H1 (cell line): ENCODE data around the gene PHACTR1. TPM values are rescaled to one million over a fixed set of nuclear protein-coding genes. Genes with fewer than 3 reads are reported as not detected.

Experiments
- CTCF ChIA-PET: fragments of 300-600 bp; sonication (Branson Sonifier 250); formaldehyde crosslinking; loops from one replicate; lab custom pipeline; 2021; ENCODE audit not compliant: partially characterized antibody; lab: Charles Lee
- POLR2A ChIA-PET: fragments of 300-600 bp; sonication (Branson Sonifier 250); formaldehyde crosslinking; loops from one replicate; lab custom pipeline; 2021; ENCODE audit warnings: inconsistent platforms; ENCODE audit not compliant: partially characterized antibody; lab: Charles Lee
- DNase-seq, 2 experiments: peaks; one replicate each; pipeline versions ENCODE4 v3.0.0 to v3.0.0-alpha.2; 2010 to 2022; ENCODE audit warnings: low spot score in 2 of 2, low read depth in 1 of 2, mixed read lengths in 1 of 2
- FAIRE-seq: peaks from 2 replicates; lab custom pipeline; 2011; peaks lifted over from hg19 to GRCh38; lab: Jason Lieb, UNC
- H2AFZ ChIP-seq: 2 replicates; pipeline ENCODE4 v1.8.1; 2012; ENCODE audit warnings: low read length, inconsistent platforms
- H2AK5ac ChIP-seq: 2 replicates; pipeline ENCODE4 v1.6.1; 2013; ENCODE audit warnings: low read depth, low read length
- H2BK120ac ChIP-seq: replicated peaks from 2 replicates; pipeline ENCODE3; 2013; ENCODE audit warnings: low read depth, low read length, inconsistent platforms
- H2BK12ac ChIP-seq: 2 replicates; pipeline ENCODE4 v1.6.1; 2013; ENCODE audit warnings: low read depth, low read length
- H2BK15ac ChIP-seq: 2 replicates; pipeline ENCODE4 v1.6.1; 2013; ENCODE audit warnings: low read length
- H2BK20ac ChIP-seq: 2 replicates; pipeline ENCODE4 v1.6.1; 2013; ENCODE audit warnings: low read length
- H2BK5ac ChIP-seq: 2 replicates; pipeline ENCODE4 v1.6.1; 2013; ENCODE audit warnings: low read depth, low read length
- H3K14ac ChIP-seq: 2 replicates; pipeline ENCODE4 v1.6.1; 2013; ENCODE audit warnings: inconsistent platforms; ENCODE audit not compliant: insufficient read length
- H3K18ac ChIP-seq: 2 replicates; pipeline ENCODE4 v1.6.1; 2013; ENCODE audit warnings: low read length; ENCODE audit errors: extremely low read depth
- H3K23ac ChIP-seq: 2 replicates; pipeline ENCODE4 v1.6.1; 2013; ENCODE audit warnings: inconsistent platforms; ENCODE audit not compliant: insufficient read length
- H3K23me2 ChIP-seq: 2 replicates; pipeline ENCODE4 v1.6.1; 2013; ENCODE audit warnings: low read depth, low read length
- H3K27ac ChIP-seq: 2 replicates; pipeline ENCODE4 v1.6.1; 2011; ENCODE audit warnings: low read depth, low read length, inconsistent platforms
- H3K27me3 ChIP-seq, 4 experiments: replicated peaks in 1 of 4; 1 replicate in 1 of 4; 2 replicates in 3 of 4; pipeline versions ENCODE4 v1.6.1 to v1.8.1; 2011 to 2013; ENCODE audit warnings: low read length in 3 of 4, mild to moderate bottlenecking in 3 of 4, inconsistent platforms in 2 of 4, mixed read lengths in 2 of 4, moderate library complexity in 1 of 4; ENCODE audit not compliant: control insufficient read depth in 3 of 4, insufficient read depth in 3 of 4; ENCODE audit errors: extremely low read depth in 1 of 4
- H3K36me3 ChIP-seq, 4 experiments: 2 replicates each; pipeline versions ENCODE4 v1.6.1 to v1.8.1; 2011 to 2013; ENCODE audit warnings: mild to moderate bottlenecking in 4 of 4, low read length in 3 of 4, moderate library complexity in 2 of 4, control low read depth in 1 of 4, inconsistent platforms in 1 of 4; ENCODE audit not compliant: insufficient read depth in 4 of 4, control insufficient read depth in 2 of 4
- H3K4ac ChIP-seq: replicated peaks from 2 replicates; pipeline ENCODE3; 2013; ENCODE audit warnings: low read length, low read depth, mixed read lengths, inconsistent platforms; ENCODE audit not compliant: insufficient read length
- H3K4me1 ChIP-seq, 4 experiments: replicated peaks in 1 of 4; 1 replicate in 1 of 4; 2 replicates in 3 of 4; pipeline versions ENCODE4 v1.6.1 to v1.8.1; 2011 to 2013; ENCODE audit warnings: low read length in 3 of 4, inconsistent platforms in 2 of 4, mixed read lengths in 1 of 4; ENCODE audit not compliant: insufficient read depth in 4 of 4, control insufficient read depth in 3 of 4
- H3K4me2 ChIP-seq, 2 experiments: 2 replicates each; pipeline versions ENCODE4 v1.6.1 to v1.8.1; 2011 to 2013; ENCODE audit warnings: low read depth in 2 of 2, low read length in 2 of 2, control low read depth in 1 of 2, inconsistent platforms in 1 of 2, mild to moderate bottlenecking in 1 of 2; ENCODE audit not compliant: insufficient read depth in 1 of 2
- H3K4me3 ChIP-seq, 4 experiments: fragments of 200-600, 300-600 bp in 1 of 4; sonication (generic), shearing (Covaris generic), sonication (Bioruptor Twin) in 1 of 4; 2 replicates each; pipeline versions ENCODE4 v1.5.1 to v1.8.1; 2011 to 2016; ENCODE audit warnings: low read length in 4 of 4, low read depth in 3 of 4, control low read depth in 2 of 4, inconsistent platforms in 2 of 4, mild to moderate bottlenecking in 2 of 4, mixed read lengths in 1 of 4, moderate library complexity in 1 of 4; ENCODE audit not compliant: insufficient read depth in 2 of 4; ENCODE audit errors: extremely low read depth in 1 of 4
- H3K56ac ChIP-seq: replicated peaks from 2 replicates; pipeline ENCODE3; 2013; ENCODE audit warnings: low read depth, mild to moderate bottlenecking, mixed read lengths, low read length, inconsistent platforms; ENCODE audit not compliant: insufficient read length
- H3K79me1 ChIP-seq: 2 replicates; pipeline ENCODE4 v1.6.1; 2013; ENCODE audit warnings: low read depth, low read length, control low read depth
- H3K79me2 ChIP-seq, 2 experiments: 2 replicates each; pipeline versions ENCODE4 v1.6.1 to v1.8.1; 2012 to 2013; ENCODE audit warnings: low read length in 2 of 2, mild to moderate bottlenecking in 2 of 2, inconsistent platforms in 1 of 2; ENCODE audit not compliant: insufficient read depth in 2 of 2, control insufficient read depth in 1 of 2
- H3K9ac ChIP-seq, 4 experiments: replicated peaks in 1 of 4; 1 replicate in 1 of 4; 2 replicates in 3 of 4; pipeline versions ENCODE4 v1.6.1 to v1.8.1; 2011 to 2013; ENCODE audit warnings: low read depth in 3 of 4, low read length in 3 of 4, control low read depth in 2 of 4, mild to moderate bottlenecking in 2 of 4, moderate library complexity in 2 of 4, inconsistent platforms in 1 of 4; ENCODE audit errors: extremely low read depth in 1 of 4
- H3K9me3 ChIP-seq, 2 experiments: 2 replicates each; pipeline versions ENCODE4 v1.6.1 to v1.8.1; 2012 to 2013; ENCODE audit warnings: mild to moderate bottlenecking in 2 of 2, moderate library complexity in 2 of 2, control low read depth in 1 of 2, inconsistent platforms in 1 of 2, low read depth in 1 of 2, low read length in 1 of 2, mixed read lengths in 1 of 2; ENCODE audit not compliant: insufficient read depth in 2 of 2
- H4K20me1 ChIP-seq, 2 experiments: replicated peaks in 1 of 2; 2 replicates each; pipeline versions ENCODE3 to v1.8.1; 2011 to 2013; ENCODE audit warnings: inconsistent platforms in 2 of 2, low read length in 2 of 2, mild to moderate bottlenecking in 1 of 2; ENCODE audit not compliant: insufficient read depth in 2 of 2, control insufficient read depth in 1 of 2
- H4K5ac ChIP-seq: 2 replicates; pipeline ENCODE4 v1.6.1; 2013; ENCODE audit warnings: low read length, low read depth, mixed read lengths, inconsistent platforms; ENCODE audit not compliant: insufficient read length
- H4K8ac ChIP-seq: 2 replicates; pipeline ENCODE4 v1.8.0; 2013; ENCODE audit warnings: mild to moderate bottlenecking, moderate library complexity, low read length, inconsistent platforms; ENCODE audit not compliant: insufficient read depth; ENCODE audit errors: extremely low read depth
- H4K91ac ChIP-seq: replicated peaks from 2 replicates; pipeline ENCODE3; 2013; ENCODE audit warnings: low read length, mixed read lengths, inconsistent platforms; ENCODE audit not compliant: insufficient read length
- ATF2 ChIP-seq: IDR thresholded peaks from 2 replicates; pipeline ENCODE4 v1.6.1; 2012; ENCODE audit warnings: low read length, inconsistent platforms
- BCL11A ChIP-seq, 2 experiments: IDR thresholded peaks; one replicate each; pipeline ENCODE4 v1.6.1; 2011; ENCODE audit warnings: low read depth in 2 of 2, low read length in 2 of 2, mild to moderate bottlenecking in 2 of 2
- CTBP2 ChIP-seq: IDR thresholded peaks from 2 replicates; pipeline ENCODE4 v1.7.0; 2011; ENCODE audit warnings: borderline replicate concordance, mild to moderate bottlenecking, moderate library complexity, mixed read lengths, low read length; ENCODE audit not compliant: insufficient read depth, insufficient read length
- EP300 ChIP-seq, 2 experiments: IDR thresholded peaks; 1 replicate in 1 of 2; 2 replicates in 1 of 2; pipeline ENCODE4 v1.6.1; 2011 to 2012; ENCODE audit warnings: low read depth in 2 of 2, low read length in 2 of 2, mild to moderate bottlenecking in 2 of 2, borderline replicate concordance in 1 of 2, inconsistent platforms in 1 of 2, moderate library complexity in 1 of 2
- GTF2F1 ChIP-seq: IDR thresholded peaks from 2 replicates; pipeline ENCODE4 v1.6.1; 2012; ENCODE audit warnings: low read depth, low read length, improper control_type of control experiment, borderline replicate concordance
- SIRT6 ChIP-seq: IDR thresholded peaks from one replicate; pipeline ENCODE4 v1.7.1; 2012; ENCODE audit warnings: low read length, inconsistent platforms
- SP4 ChIP-seq: IDR thresholded peaks from 2 replicates; pipeline ENCODE4 v1.6.1; 2012; ENCODE audit warnings: low read length, inconsistent platforms
- TBP ChIP-seq: IDR thresholded peaks from 2 replicates; pipeline ENCODE4 v1.6.1; 2011; ENCODE audit warnings: low read depth, low read length, improper control_type of control experiment
- TEAD4 ChIP-seq: IDR thresholded peaks from 2 replicates; pipeline ENCODE4 v1.6.1; 2012; ENCODE audit warnings: low read depth, low read length, inconsistent platforms, mixed read lengths
- ZNF274 ChIP-seq: IDR thresholded peaks from 2 replicates; pipeline ENCODE4 v1.7.0; 2012; ENCODE audit warnings: low read length, borderline replicate concordance; ENCODE audit errors: extremely low read depth
- WGBS, 2 experiments: shearing (Covaris generic) in 1 of 2; methylation state at CpG; one replicate each; pipeline versions ENCODE4 v1.1.6 to v1.1.7; 2013 to 2015; ENCODE audit warnings: low lambda C conversion rate in 2 of 2, mixed read lengths in 2 of 2, inconsistent platforms in 1 of 2, low coverage in 1 of 2, missing lambda C conversion rate in 1 of 2; ENCODE audit not compliant: insufficient replicate concordance in 2 of 2, insufficient coverage in 1 of 2, insufficient read length in 1 of 2; ENCODE audit errors: extremely low coverage in 1 of 2, missing lambda C conversion rate in 1 of 2; 5-methylcytosine and 5-hydroxymethylcytosine counted together
- polyA plus RNA-seq, 7 experiments: library from polyadenylated mRNA; depleted of rRNA in 3 of 7; stranded (reverse) in 5 of 7; unstranded in 2 of 7; fragments of >200 nt in 5 of 7; fragments of 200-250 nt in 2 of 7; gene quantifications; 1 replicate in 5 of 7; 2 replicates in 1 of 7; 4 replicates in 1 of 7; pipeline versions ENCODE4 v1.2.1 to v1.2.3, GENCODE V29; 2011 to 2013; ENCODE audit warnings: missing spikeins in 2 of 7, mixed read lengths in 2 of 7
- total RNA-seq: library from RNA; stranded (reverse); fragmentation: NEBNext Ultra II Directional; extraction: Animal tissue kit (Norgen Biotek cat#: 25700); gene quantifications from 2 replicates; pipeline ENCODE4 v1.2.1, GENCODE V29; 2021

Gene PHACTR1
- total and polyA plus RNA-seq, 2 of the 8 experiments (the other 6 are each of a cell fraction or from before 2014, with no cell fraction given), result 3.9 to 17.1 TPM

GRCh38 chr6:13101409-13101808 lies 384.8 kb downstream of the PHACTR1 start:
- no peak overlapping the region for H4K91ac ChIP-seq
- no peaks in the 10 kb centered on the region for H3K27me3 ChIP-seq
- no peaks in the 10 kb centered on the region for H3K79me2 ChIP-seq
- H3K9me3 ChIP-seq, result no peaks in the 10 kb centered on the region
- no peak overlapping the region for H2BK12ac ChIP-seq
- H3K4me3 ChIP-seq, result no peak overlapping the region
- no peaks in the 10 kb centered on the region for H3K79me1 ChIP-seq
- no peaks in the 10 kb centered on the region; a peak in 1 of 8 replicates for H3K36me3 ChIP-seq
- DNase-seq (no peak), FAIRE-seq (peak; percentile 32)
- no peak overlapping the region for H2BK20ac ChIP-seq
- no peak overlapping the region for H3K23ac ChIP-seq
- no peak overlapping the region for H2BK120ac ChIP-seq
- H4K8ac ChIP-seq, result no peak overlapping the region
- H3K14ac ChIP-seq, result no peak overlapping the region
- H3K23me2 ChIP-seq, result no peaks in the 10 kb centered on the region
- peaks cover 0 to 2% (median under 1%) of the 10 kb centered on the region in 4 experiments; a peak in 2 of 7 replicates for H3K4me1 ChIP-seq
- H4K5ac ChIP-seq, result no peak overlapping the region
- no peak overlapping the region for H3K9ac ChIP-seq
- no peak overlapping the region for H3K4ac ChIP-seq
- no peaks in the 10 kb centered on the region for H4K20me1 ChIP-seq
- H3K27ac ChIP-seq, result no peak overlapping the region
- WGBS, 2 experiments, result 92% methylated on average over 5 of the region's 5 CpGs; no CpG with 5 or more reads in 1 of the 2 experiments
- H3K18ac ChIP-seq, result no peak overlapping the region
- no peak overlapping the region for H3K56ac ChIP-seq
- no peak overlapping the region for H2BK15ac ChIP-seq
- ChIA-PET POLR2A (interaction anchor here (1.5 kb wide), 1 partner anchor 10 kb away, joined by 3 read pairs; no protein-coding TSS in a partner anchor), CTCF (interaction anchor here (0.9 to 4.6 kb wide), 5 partner anchors 10 to 77 kb away, joined by 3 to 26 read pairs (median 3); no protein-coding TSS in a partner anchor)
- H3K4me2 ChIP-seq, result no peak overlapping the region
- H2AFZ ChIP-seq, result no peak overlapping the region
- no peak overlapping the region for H2BK5ac ChIP-seq
- TF ChIP-seq BCL11A (IDR thresholded peaks at IDR 0.05; ENCODE audit: low read depth in 2 of 2, low read length in 2 of 2), result no peak
- no peak for TF ChIP-seq TBP
- no peak for TF ChIP-seq CTBP2
- TF ChIP-seq EP300 (IDR thresholded peaks at IDR 0.05; ENCODE audit: borderline replicate concordance in 1 of 2, low read depth in 2 of 2, low read length in 2 of 2), result no peak
- no peak for TF ChIP-seq SIRT6
- TF ChIP-seq ZNF274, result no peak
- TF ChIP-seq ATF2, result no peak
- no peak for TF ChIP-seq SP4
- no peak for TF ChIP-seq TEAD4
- no peak for TF ChIP-seq GTF2F1
- H2AK5ac ChIP-seq, result no peak overlapping the region
